GM12801 (cell line): ENCODE data around the gene PER2.

Source experiments
- CTCF ChIP-seq: IDR thresholded peaks from one replicate; pipeline ENCODE4 v1.5.1; 2011; ENCODE audit warnings: control low read depth; ENCODE audit not compliant: insufficient read length; ENCODE audit errors: extremely low read depth

PER2 gene

GRCh38 chr2:238241970-238242369 lies 46.4 kb downstream of the PER2 start:
- no peak for TF ChIP-seq CTCF

GRCh38 chr2:238240757-238241711 lies 47.4 kb downstream of the PER2 start:
- no peak for TF ChIP-seq CTCF

- TF ChIP-seq CTCF = no peak
These were observed 48.3 kb downstream of the PER2 start, which contains the start of gene HES6 for GRCh38 chr2:238239863-238240756. HES6 (minus strand) TSS chr2:238240038; CDS start chr2:238239905, 133 bp downstream.

- no peak for TF ChIP-seq CTCF
These were observed 48.9 kb downstream of the PER2 start for GRCh38 chr2:238239543-238239862.

DNA sequence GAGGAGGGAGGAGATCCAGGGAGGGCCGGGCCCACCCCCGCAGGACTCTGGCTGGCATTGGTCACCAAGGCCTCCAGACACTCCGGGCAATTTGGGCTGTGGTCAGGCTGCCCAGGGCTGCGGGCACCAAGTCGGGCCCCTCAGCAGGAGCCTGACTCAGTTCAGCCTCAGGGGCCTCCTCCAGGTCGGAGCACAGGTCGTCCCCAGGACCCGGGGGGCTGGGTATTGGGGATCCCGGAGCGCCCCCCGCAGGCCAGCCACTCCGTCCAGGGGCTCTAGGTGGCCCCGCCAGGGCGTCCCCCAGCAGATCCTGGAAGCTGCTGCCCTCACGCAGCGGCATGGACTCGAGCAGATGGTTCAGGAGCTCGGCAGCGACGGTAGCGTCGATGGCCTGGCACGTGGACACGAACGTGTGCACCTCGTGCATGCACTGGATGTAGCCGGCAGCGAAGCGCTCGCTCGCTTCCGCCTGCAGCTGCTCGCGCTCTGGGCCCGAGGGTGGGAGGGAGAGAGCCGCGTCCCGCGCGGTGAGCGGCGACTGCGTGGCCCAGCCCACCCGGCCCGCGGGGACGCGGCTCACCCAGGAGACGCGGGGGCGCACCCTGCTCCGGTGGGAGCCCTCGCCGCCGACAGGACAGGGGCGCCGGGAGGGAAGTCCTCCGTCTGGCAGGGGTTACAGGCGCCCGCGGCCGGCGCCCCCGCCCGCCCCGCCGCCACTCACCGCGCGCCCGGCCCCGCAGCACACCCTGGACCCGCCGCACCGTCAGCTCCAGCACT lies 49.5 kb downstream of the PER2 start:
- no peak for TF ChIP-seq CTCF

DNA sequence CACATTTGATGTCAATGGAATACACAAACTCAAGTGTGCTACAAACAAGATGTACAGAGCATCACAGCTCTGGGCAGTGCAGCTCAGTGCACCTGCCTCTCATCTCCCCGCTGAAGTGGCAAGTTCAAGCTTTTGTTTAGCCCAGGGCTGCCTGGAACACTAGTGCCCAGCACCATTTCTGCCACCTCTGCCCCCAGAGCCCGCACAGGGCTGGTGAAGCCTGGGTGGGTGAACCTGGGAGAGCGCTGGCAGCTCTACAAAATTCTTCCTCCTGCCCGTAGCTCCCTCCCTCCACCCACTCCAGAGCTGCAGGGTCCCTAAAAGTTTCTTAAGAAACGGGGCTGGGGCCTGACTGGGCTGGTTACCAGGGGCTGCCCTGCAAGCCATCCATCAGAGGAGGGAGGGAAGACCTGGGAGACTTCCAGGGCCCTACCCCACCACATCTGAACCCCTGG lies 50.1 kb downstream of the PER2 start:
- no peak for TF ChIP-seq CTCF
